MM.1S (cell line): Measurements from ENCODE around the gene SNCA.

Source experiments
- EZH2 ChIP-seq: fragments of 300-600 bp; sonication (generic); optimal IDR thresholded peaks from 2 replicates; pipeline ENCODE3; 2017; ENCODE audit warnings: low read depth, mild to moderate bottlenecking, antibody characterized with exemption, low read length, mixed read lengths
- EZH2phosphoT487 ChIP-seq: fragments of 300-600 bp; sonication (generic); IDR thresholded peaks from 2 replicates; pipeline ENCODE4 v1.6.1; 2018; ENCODE audit warnings: antibody characterized with exemption, low read length
- TF ChIP-seq, protein P1 (sequence below): fragments of 300-600 bp; sonication (generic); IDR thresholded peaks from 2 replicates; pipeline ENCODE4 v1.5.1; 2016; ENCODE audit warnings: antibody characterized with exemption, low read length, mixed read lengths

DNA sequence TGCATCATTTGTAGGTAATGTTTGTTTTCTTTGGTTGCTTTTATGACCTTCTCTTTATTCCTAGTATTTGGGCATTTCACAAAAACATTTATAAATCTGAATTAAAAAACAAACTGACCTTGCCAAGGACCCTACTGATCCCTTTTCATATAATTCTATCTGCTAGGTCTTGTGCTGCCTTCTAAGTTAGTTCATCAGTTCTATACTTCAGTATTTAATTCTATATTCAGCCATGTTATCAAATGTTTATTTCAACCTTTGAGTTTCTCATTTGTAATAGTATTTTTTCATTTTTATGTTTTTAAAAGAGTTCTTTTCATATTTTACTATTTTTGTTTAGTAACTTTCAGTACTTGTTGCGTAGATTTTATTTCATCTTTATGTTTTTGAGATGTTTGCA lies 155.3 kb downstream of the SNCA start:
- TF ChIP-seq, protein P1, sequence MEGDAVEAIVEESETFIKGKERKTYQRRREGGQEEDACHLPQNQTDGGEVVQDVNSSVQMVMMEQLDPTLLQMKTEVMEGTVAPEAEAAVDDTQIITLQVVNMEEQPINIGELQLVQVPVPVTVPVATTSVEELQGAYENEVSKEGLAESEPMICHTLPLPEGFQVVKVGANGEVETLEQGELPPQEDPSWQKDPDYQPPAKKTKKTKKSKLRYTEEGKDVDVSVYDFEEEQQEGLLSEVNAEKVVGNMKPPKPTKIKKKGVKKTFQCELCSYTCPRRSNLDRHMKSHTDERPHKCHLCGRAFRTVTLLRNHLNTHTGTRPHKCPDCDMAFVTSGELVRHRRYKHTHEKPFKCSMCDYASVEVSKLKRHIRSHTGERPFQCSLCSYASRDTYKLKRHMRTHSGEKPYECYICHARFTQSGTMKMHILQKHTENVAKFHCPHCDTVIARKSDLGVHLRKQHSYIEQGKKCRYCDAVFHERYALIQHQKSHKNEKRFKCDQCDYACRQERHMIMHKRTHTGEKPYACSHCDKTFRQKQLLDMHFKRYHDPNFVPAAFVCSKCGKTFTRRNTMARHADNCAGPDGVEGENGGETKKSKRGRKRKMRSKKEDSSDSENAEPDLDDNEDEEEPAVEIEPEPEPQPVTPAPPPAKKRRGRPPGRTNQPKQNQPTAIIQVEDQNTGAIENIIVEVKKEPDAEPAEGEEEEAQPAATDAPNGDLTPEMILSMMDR: no peak
- no peak for TF ChIP-seq EZH2phosphoT487
- no peak for TF ChIP-seq EZH2
